KMS-11 (cell line): ENCODE results near the gene ACTL7B.
"Not testable (repeated sequence)": the region's sequence is repeated elsewhere in the genome, so short reads cannot be mapped to it uniquely, and the experiment has no call there.

ENCODE experiments used
- H2AFZ ChIP-seq: fragments of 200-600 bp; sonication (generic); 2 replicates; pipeline ENCODE4 v1.6.1; 2016; ENCODE audit warnings: antibody characterized with exemption, mixed run types, low read depth
- H3K27ac ChIP-seq: fragments of 200-600 bp; sonication (generic); 2 replicates; pipeline ENCODE4 v1.6.1; 2016; ENCODE audit warnings: mild to moderate bottlenecking, mixed run types
- H3K27me3 ChIP-seq: fragments of 200-600 bp; sonication (generic); 2 replicates; pipeline ENCODE4 v1.6.1; 2017; ENCODE audit warnings: mild to moderate bottlenecking, low read depth, mixed run types, moderate library complexity; ENCODE audit not compliant: insufficient read depth
- H3K36me3 ChIP-seq: fragments of 200-600 bp; sonication (generic); 2 replicates; pipeline ENCODE4 v1.6.1; 2017; ENCODE audit warnings: mild to moderate bottlenecking, mixed run types; ENCODE audit not compliant: insufficient read depth
- H3K4me1 ChIP-seq: fragments of 200-600 bp; sonication (generic); 2 replicates; pipeline ENCODE4 v1.6.1; 2016; ENCODE audit warnings: mild to moderate bottlenecking, low read depth, mixed run types; ENCODE audit not compliant: poor library complexity, severe bottlenecking
- H3K4me2 ChIP-seq: fragments of 200-600 bp; sonication (generic); 2 replicates; pipeline ENCODE4 v1.7.0; 2016; ENCODE audit warnings: mild to moderate bottlenecking, mixed run types
- H3K4me3 ChIP-seq: fragments of 200-600 bp; sonication (generic); IDR thresholded peaks from 2 replicates; pipeline ENCODE4 v1.6.1; 2017; ENCODE audit warnings: low read depth, low read length, mixed read lengths; ENCODE audit not compliant: insufficient read depth
- H3K79me2 ChIP-seq: fragments of 200-600 bp; sonication (generic); 2 replicates; pipeline ENCODE4 v1.6.1; 2016; ENCODE audit warnings: low read depth, mixed run types; ENCODE audit not compliant: insufficient read depth
- H3K9ac ChIP-seq: fragments of 200-600 bp; sonication (generic); 2 replicates; pipeline ENCODE4 v1.6.1; 2016; ENCODE audit warnings: mild to moderate bottlenecking, mixed run types
- H4K20me1 ChIP-seq: fragments of 200-600 bp; sonication (generic); 2 replicates; pipeline ENCODE4 v1.6.1; 2016; ENCODE audit warnings: mild to moderate bottlenecking, mixed run types; ENCODE audit not compliant: insufficient read depth
- TF ChIP-seq, protein P1 (sequence below): fragments of 200-600 bp; sonication (generic); conservative IDR thresholded peaks from 2 replicates; pipeline ENCODE4 v1.6.1; 2017; ENCODE audit warnings: low read depth, mild to moderate bottlenecking, antibody characterized with exemption, low read length, moderate library complexity, mixed read lengths

The ACTL7B gene

DNA sequence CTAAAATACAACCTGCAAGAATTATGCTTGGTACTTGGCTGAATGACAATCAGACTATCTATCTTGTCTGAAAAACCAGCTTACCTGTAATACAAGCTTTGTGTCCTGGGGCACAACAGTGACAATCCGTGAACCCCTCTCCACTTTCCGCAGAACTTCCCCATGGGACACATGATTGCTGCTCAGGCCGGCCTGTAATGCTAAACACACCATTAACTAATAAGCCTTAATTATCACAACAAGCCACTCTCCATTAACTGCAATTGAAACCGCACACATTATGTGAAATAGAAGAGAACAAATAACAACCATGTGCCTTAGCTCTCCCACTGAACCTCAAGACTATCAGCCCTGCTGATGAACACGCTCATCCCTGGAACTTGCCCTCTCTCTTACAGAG, 44.4 kb upstream of the ACTL7B start:
- no peak overlapping the region for H3K9ac ChIP-seq
- no peaks in the 10 kb centered on the region for H3K4me1 ChIP-seq
- H3K4me2 ChIP-seq: no peak overlapping the region
- TF ChIP-seq, protein P1, sequence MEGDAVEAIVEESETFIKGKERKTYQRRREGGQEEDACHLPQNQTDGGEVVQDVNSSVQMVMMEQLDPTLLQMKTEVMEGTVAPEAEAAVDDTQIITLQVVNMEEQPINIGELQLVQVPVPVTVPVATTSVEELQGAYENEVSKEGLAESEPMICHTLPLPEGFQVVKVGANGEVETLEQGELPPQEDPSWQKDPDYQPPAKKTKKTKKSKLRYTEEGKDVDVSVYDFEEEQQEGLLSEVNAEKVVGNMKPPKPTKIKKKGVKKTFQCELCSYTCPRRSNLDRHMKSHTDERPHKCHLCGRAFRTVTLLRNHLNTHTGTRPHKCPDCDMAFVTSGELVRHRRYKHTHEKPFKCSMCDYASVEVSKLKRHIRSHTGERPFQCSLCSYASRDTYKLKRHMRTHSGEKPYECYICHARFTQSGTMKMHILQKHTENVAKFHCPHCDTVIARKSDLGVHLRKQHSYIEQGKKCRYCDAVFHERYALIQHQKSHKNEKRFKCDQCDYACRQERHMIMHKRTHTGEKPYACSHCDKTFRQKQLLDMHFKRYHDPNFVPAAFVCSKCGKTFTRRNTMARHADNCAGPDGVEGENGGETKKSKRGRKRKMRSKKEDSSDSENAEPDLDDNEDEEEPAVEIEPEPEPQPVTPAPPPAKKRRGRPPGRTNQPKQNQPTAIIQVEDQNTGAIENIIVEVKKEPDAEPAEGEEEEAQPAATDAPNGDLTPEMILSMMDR: no peak
- no peaks in the 10 kb centered on the region for H3K27me3 ChIP-seq
- no peak overlapping the region for H3K27ac ChIP-seq
- H2AFZ ChIP-seq: no peak overlapping the region
- H3K36me3 ChIP-seq: no peaks in the 10 kb centered on the region
- no peaks in the 10 kb centered on the region for H4K20me1 ChIP-seq
- H3K79me2 ChIP-seq: no peaks in the 10 kb centered on the region
- no peak overlapping the region for H3K4me3 ChIP-seq

DNA sequence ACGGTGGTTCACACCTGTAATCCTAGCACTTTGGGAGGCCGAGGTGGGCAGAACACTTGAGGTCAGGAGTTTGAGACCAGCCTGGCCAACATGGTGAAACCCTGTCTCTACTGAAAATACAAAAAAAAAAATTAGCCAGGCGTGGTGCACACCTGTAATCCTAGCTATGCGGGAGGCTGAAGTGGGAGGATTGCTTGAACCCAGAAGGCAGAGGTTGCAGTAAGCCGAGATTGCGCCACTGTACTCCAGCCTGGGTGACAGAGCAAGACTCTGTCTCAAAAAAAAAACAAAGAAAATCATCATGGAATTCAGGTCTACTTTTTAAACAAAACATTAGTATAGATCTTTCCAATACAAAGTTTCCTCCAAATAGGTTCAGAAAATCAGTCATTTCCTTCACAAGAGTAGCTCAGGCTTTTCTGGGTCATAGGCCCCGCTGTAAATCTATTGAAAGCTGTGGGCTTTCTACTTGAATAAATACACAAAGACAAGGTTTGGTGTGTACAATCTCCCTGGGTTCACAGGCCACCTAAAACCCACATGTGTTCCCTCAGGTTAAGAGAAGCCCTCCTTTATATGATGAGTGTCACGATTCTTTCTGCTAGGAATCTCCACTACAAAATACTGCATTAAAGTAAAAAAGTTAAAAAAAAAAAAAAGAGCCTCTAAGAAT, 43.4 kb upstream of the ACTL7B start:
- H3K4me1 ChIP-seq, H3K36me3 ChIP-seq, H2AFZ ChIP-seq, H3K27ac ChIP-seq, H3K27me3 ChIP-seq, H3K9ac ChIP-seq, H3K79me2 ChIP-seq, H4K20me1 ChIP-seq, H3K4me2 ChIP-seq, H3K4me3 ChIP-seq: not testable (repeated sequence)

DNA sequence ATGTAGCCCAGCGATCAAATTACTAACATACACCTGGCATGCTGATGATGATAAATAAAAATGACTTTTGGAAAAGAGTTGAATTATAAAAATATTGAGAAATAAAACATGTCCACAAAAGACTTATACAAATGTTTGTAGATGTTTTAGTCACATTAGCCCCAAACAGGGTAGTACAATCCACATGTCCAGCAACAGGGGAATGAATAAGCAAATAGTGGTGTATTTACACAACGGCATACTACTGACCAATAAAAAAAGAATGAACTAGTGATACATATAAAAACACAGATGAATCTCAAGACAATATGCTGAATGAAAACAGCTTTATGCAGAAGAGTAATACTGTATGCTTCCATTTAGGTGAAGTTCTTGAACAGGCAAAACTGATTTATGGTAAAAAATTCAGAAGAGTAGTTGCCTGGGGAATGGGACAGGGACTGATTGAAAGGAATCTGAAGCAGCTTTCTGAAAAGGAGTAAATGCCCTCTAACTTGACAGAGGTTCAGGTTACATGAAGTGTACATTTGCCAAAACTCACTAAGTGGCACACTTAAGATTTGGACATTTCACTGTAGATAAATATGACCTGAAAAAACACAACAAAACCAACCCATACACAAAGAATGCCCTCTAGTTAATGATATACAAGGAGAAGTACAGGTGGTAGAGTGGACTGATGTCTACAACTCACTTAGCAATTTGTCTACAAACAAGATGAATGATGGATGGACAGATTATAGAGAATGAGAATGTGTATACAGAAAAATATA, 41.7 kb upstream of the ACTL7B start:
- Histone ChIP-seq H3K4me2 (no peak overlapping the region), H3K27me3 (no peaks in the 10 kb centered on the region), H4K20me1 (no peaks in the 10 kb centered on the region), H3K4me3 (no peak overlapping the region), H3K9ac (no peak overlapping the region), H2AFZ (no peak overlapping the region), H3K36me3 (no peaks in the 10 kb centered on the region), H3K79me2 (no peaks in the 10 kb centered on the region), H3K27ac (no peak overlapping the region), H3K4me1 (no peaks in the 10 kb centered on the region)
- TF ChIP-seq, protein P1: no peak

DNA sequence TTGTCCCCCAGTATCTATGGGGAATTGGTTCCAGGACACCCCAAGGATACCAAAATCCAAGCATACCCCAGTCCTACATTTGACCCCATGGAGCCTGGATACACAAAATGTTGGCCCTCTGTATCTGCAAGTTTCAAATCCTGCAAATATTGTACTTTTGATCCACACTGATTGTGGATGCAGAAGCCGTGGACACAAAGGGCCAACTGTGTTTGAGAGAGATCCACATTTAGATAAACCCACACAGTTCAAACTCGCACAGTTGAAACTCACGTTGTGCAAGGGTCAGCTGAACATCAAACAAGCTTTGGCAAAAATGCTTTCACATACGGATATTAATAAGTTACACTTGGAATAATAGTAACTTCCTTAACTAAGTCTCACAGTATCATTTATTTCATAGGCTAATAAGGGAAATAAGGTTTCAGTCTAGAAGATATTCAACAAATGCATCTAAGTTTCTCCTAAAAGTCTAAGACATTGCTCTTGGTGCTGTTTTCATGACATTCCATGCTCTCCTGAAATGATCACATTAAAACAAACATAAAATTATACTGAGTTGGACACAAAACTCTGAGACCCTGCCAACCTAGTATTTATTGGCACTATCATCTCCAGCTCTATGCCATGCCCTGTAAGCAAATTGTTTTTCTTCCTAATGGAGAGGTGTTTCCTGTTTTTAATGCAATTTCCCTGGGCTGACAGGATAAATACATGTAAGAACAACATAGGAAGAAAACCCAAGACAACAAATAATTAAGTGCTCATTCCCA, 38.6 kb upstream of the ACTL7B start:
- Histone ChIP-seq H3K36me3 (no peaks in the 10 kb centered on the region), H3K4me2 (no peak overlapping the region), H3K27me3 (no peaks in the 10 kb centered on the region), H3K4me1 (peaks cover 10% of the 10 kb centered on the region), H3K9ac (no peak overlapping the region), H3K4me3 (no peak overlapping the region), H3K79me2 (no peaks in the 10 kb centered on the region), H2AFZ (no peak overlapping the region), H4K20me1 (no peaks in the 10 kb centered on the region), H3K27ac (no peak overlapping the region)
- TF ChIP-seq, protein P1: no peak
